A673 (cell line): ENCODE data around the gene RUNDC1. TPM values are rescaled to one million over a fixed set of nuclear protein-coding genes. Genes with fewer than 3 reads are reported as not detected.

ENCODE experiments used
- BruUV-seq: library from RNA; stranded (reverse); fragments of 400-500 nt; replicated peaks from 2 replicates; lab custom pipeline; 2021; lab: Mats Ljungman, UMichigan
- CTCF ChIA-PET: fragments of 300-600 bp; sonication (Branson Sonifier 250); formaldehyde crosslinking; loops from one replicate; lab custom pipeline; 2022; ENCODE audit warnings: antibody characterized with exemption; lab: Charles Lee
- POLR2A ChIA-PET: fragments of 300-600 bp; sonication (Branson Sonifier 250); formaldehyde crosslinking; loops from one replicate; lab custom pipeline; 2022; ENCODE audit warnings: antibody characterized with exemption; ENCODE audit not compliant: low non-redundant PET; lab: Charles Lee
- DNase-seq: peaks from one replicate; pipeline ENCODE4 v3.0.0-alpha.2; 2015; ENCODE audit warnings: low spot score
- H3K27ac ChIP-seq: fragments of 200-600 bp; sonication (generic); 2 replicates; pipeline ENCODE4 v1.5.1; 2016; ENCODE audit warnings: mixed run types, low read depth, mild to moderate bottlenecking, mixed read lengths, antibody characterized with exemption, low read length; ENCODE audit not compliant: poor library complexity, severe bottlenecking
- H3K27me3 ChIP-seq: fragments of 200-600 bp; sonication (generic); replicated peaks from 2 replicates; pipeline ENCODE4 v1.6.1; 2017; ENCODE audit warnings: mixed run types, low read depth, mild to moderate bottlenecking, mixed read lengths, antibody characterized with exemption, low read length; ENCODE audit not compliant: insufficient read depth, poor library complexity
- H3K36me3 ChIP-seq: fragments of 200-600 bp; sonication (generic); 2 replicates; pipeline ENCODE4 v1.6.1; 2016; ENCODE audit warnings: mixed run types, mild to moderate bottlenecking, mixed read lengths, antibody characterized with exemption, low read length; ENCODE audit not compliant: insufficient read depth, poor library complexity, severe bottlenecking
- H3K4me1 ChIP-seq: fragments of 200-600 bp; sonication (generic); 2 replicates; pipeline ENCODE4 v1.6.1; 2017; ENCODE audit warnings: mixed run types, mild to moderate bottlenecking, mixed read lengths, antibody characterized with exemption, low read length; ENCODE audit not compliant: insufficient read depth, poor library complexity, severe bottlenecking
- H3K4me3 ChIP-seq: fragments of 200-600 bp; sonication (generic); 2 replicates; pipeline ENCODE4 v1.5.1; 2016; ENCODE audit warnings: low read depth, mixed run types, mild to moderate bottlenecking, mixed read lengths, low read length; ENCODE audit not compliant: poor library complexity, severe bottlenecking
- H3K9me3 ChIP-seq: fragments of 200-600 bp; sonication (generic); 2 replicates; pipeline ENCODE4 v1.6.1; 2016; ENCODE audit warnings: mixed run types, low read depth, mild to moderate bottlenecking, mixed read lengths, antibody characterized with exemption, low read length; ENCODE audit not compliant: poor library complexity, severe bottlenecking
- EZH2 ChIP-seq: fragments of 200-600 bp; sonication (generic); IDR thresholded peaks from 2 replicates; pipeline ENCODE4 v1.6.1; 2017; ENCODE audit warnings: borderline replicate concordance, low read depth, mild to moderate bottlenecking, mixed read lengths, antibody characterized with exemption, low read length; ENCODE audit not compliant: poor library complexity, severe bottlenecking
- intact Hi-C: fragments of 100-400 bp; cut with micrococcal nuclease; formaldehyde crosslinking; loops from one replicate; pipeline ENCODE4 v1.10.0; 2022; ENCODE audit not compliant: unreplicated experiment
- total RNA-seq: library from RNA; stranded (reverse); gene quantifications from 2 replicates; pipeline ENCODE4 v1.2.3, GENCODE V29; 2021
- TF ChIP-seq, protein P1 (sequence below): fragments of 300-800, 200-600 bp; sonication (generic); conservative IDR thresholded peaks from 2 replicates; pipeline ENCODE4 v1.5.1; 2017; ENCODE audit warnings: low read depth, mild to moderate bottlenecking, antibody characterized with exemption, low read length, moderate library complexity, mixed read lengths

The RUNDC1 gene
- total RNA-seq, 1 experiment from 2014 or later, result 8.0 TPM

DNA sequence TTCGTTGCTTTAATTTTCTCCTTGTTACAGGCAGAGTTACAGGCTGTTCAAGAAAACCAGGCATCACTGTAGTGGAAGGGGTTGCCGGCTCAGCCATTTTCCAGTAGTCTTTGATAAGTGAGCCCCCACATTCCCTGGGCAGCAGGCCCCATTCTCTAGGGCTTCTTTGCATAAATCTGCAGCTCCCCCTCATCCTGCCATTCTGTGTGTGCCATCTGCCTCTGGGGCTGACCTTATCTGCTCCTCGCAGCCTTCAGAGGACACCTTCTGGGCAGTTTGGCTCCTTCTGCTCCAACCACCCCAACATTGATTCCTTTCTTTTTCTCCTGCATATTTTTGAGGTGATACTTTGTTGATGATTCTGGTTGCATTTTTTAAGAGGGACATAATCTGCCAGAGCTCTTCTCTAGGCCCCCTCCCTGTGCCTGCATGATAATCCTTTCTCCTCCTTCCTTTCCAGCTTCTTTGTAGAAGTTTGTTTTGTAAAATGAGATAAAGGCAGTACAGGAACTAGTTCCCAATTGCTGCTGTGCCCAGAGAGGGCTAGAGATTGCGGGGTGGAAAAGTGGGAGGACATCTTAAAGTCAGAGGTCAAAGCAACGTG lies 61.8 kb downstream of the RUNDC1 start:
- H3K27me3 ChIP-seq, result no peaks in the 10 kb centered on the region
- no TSS peak for BruUV-seq
- intact Hi-C loops, result no loop called here
- no peaks in the 10 kb centered on the region for H3K36me3 ChIP-seq
- DNase-seq, result no peak
- TF ChIP-seq EZH2, result no peak
- TF ChIP-seq, protein P1, sequence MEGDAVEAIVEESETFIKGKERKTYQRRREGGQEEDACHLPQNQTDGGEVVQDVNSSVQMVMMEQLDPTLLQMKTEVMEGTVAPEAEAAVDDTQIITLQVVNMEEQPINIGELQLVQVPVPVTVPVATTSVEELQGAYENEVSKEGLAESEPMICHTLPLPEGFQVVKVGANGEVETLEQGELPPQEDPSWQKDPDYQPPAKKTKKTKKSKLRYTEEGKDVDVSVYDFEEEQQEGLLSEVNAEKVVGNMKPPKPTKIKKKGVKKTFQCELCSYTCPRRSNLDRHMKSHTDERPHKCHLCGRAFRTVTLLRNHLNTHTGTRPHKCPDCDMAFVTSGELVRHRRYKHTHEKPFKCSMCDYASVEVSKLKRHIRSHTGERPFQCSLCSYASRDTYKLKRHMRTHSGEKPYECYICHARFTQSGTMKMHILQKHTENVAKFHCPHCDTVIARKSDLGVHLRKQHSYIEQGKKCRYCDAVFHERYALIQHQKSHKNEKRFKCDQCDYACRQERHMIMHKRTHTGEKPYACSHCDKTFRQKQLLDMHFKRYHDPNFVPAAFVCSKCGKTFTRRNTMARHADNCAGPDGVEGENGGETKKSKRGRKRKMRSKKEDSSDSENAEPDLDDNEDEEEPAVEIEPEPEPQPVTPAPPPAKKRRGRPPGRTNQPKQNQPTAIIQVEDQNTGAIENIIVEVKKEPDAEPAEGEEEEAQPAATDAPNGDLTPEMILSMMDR, result no peak
- H3K4me1 ChIP-seq, result no peaks in the 10 kb centered on the region
- ChIA-PET CTCF (no interaction called here), POLR2A (no interaction called here)
- H3K4me3 ChIP-seq, result no peak overlapping the region
- H3K9me3 ChIP-seq, result no peaks in the 10 kb centered on the region
- H3K27ac ChIP-seq, result no peak overlapping the region

Other genes starting within 250 kb of the RUNDC1 start
- gene EZH1, start 235.5 kb upstream of the RUNDC1 start, total RNA-seq, result 16.4 and 19.5 TPM in 2 replicates
- 3.8 and 5.0 TPM in 2 replicates for gene RAMP2, start 219.3 kb upstream of the RUNDC1 start, total RNA-seq
- 34.3 and 35.6 TPM in 2 replicates for gene VPS25, start 207.1 kb upstream of the RUNDC1 start, total RNA-seq
- 0.11 and 0.37 TPM in 2 replicates for gene WNK4, start 200.0 kb upstream of the RUNDC1 start, total RNA-seq
- gene COA3, start 181.9 kb upstream of the RUNDC1 start, total RNA-seq, result 29.0 and 30.5 TPM in 2 replicates
- not detected in 2 replicates for gene CNTD1, start 181.7 kb upstream of the RUNDC1 start, total RNA-seq
- 34.2 and 36.0 TPM in 2 replicates for gene BECN1, start 156.3 kb upstream of the RUNDC1 start, total RNA-seq
- 93.7 and 120 TPM in 2 replicates for gene PSME3, start 147.2 kb upstream of the RUNDC1 start, total RNA-seq
- gene AOC2, start 136.0 kb upstream of the RUNDC1 start, total RNA-seq, result 1.2 and 1.4 TPM in 2 replicates
- 0.62 and 0.70 TPM in 2 replicates for gene AOC3, start 129.4 kb upstream of the RUNDC1 start, total RNA-seq
- not detected in 2 replicates for gene G6PC1, start 79.8 kb upstream of the RUNDC1 start, total RNA-seq
- gene AARSD1, start 16.1 kb upstream of the RUNDC1 start, total RNA-seq, result 32.9 and 36.0 TPM in 2 replicates
- gene PTGES3L, start 485 bp upstream of the RUNDC1 start, total RNA-seq, result 0.64 and 1.1 TPM in 2 replicates
- 547 and 560 TPM in 2 replicates for gene RPL27, start 17.9 kb downstream of the RUNDC1 start, total RNA-seq
- 4.9 and 7.2 TPM in 2 replicates for gene IFI35, start 26.2 kb downstream of the RUNDC1 start, total RNA-seq
- gene VAT1, start 41.8 kb downstream of the RUNDC1 start, total RNA-seq, result 45.2 and 47.0 TPM in 2 replicates
- 5.5 and 6.7 TPM in 2 replicates for gene RND2, start 44.7 kb downstream of the RUNDC1 start, total RNA-seq
- 24.2 and 32.9 TPM in 2 replicates for gene BRCA1, start 144.8 kb downstream of the RUNDC1 start, total RNA-seq
- gene NBR1, start 190.6 kb downstream of the RUNDC1 start, total RNA-seq, result 19.5 and 23.0 TPM in 2 replicates
- 1.8 and 2.1 TPM in 2 replicates for gene TMEM106A, start 231.3 kb downstream of the RUNDC1 start, total RNA-seq
- not detected in 2 replicates for gene CCDC200, start 248.1 kb downstream of the RUNDC1 start, total RNA-seq